H1 (cell line): Measurements from ENCODE around the gene MAP3K10. TPM values are rescaled to one million over a fixed set of nuclear protein-coding genes. Genes with fewer than 3 reads are reported as not detected.

Experiments
- CTCF ChIA-PET: fragments of 300-600 bp; sonication (Branson Sonifier 250); formaldehyde crosslinking; loops from one replicate; lab custom pipeline; 2021; ENCODE audit not compliant: partially characterized antibody; lab: Charles Lee
- POLR2A ChIA-PET: fragments of 300-600 bp; sonication (Branson Sonifier 250); formaldehyde crosslinking; loops from one replicate; lab custom pipeline; 2021; ENCODE audit warnings: inconsistent platforms; ENCODE audit not compliant: partially characterized antibody; lab: Charles Lee
- DNase-seq, 2 experiments: peaks; one replicate each; pipeline versions ENCODE4 v3.0.0 to v3.0.0-alpha.2; 2010 to 2022; ENCODE audit warnings: low spot score in 2 of 2, low read depth in 1 of 2, mixed read lengths in 1 of 2
- FAIRE-seq: peaks from 2 replicates; lab custom pipeline; 2011; peaks lifted over from hg19 to GRCh38; lab: Jason Lieb, UNC
- H2AFZ ChIP-seq: 2 replicates; pipeline ENCODE4 v1.8.1; 2012; ENCODE audit warnings: low read length, inconsistent platforms
- H2AK5ac ChIP-seq: 2 replicates; pipeline ENCODE4 v1.6.1; 2013; ENCODE audit warnings: low read depth, low read length
- H2BK120ac ChIP-seq: replicated peaks from 2 replicates; pipeline ENCODE3; 2013; ENCODE audit warnings: low read depth, low read length, inconsistent platforms
- H2BK12ac ChIP-seq: 2 replicates; pipeline ENCODE4 v1.6.1; 2013; ENCODE audit warnings: low read depth, low read length
- H2BK15ac ChIP-seq: 2 replicates; pipeline ENCODE4 v1.6.1; 2013; ENCODE audit warnings: low read length
- H2BK20ac ChIP-seq: 2 replicates; pipeline ENCODE4 v1.6.1; 2013; ENCODE audit warnings: low read length
- H2BK5ac ChIP-seq: 2 replicates; pipeline ENCODE4 v1.6.1; 2013; ENCODE audit warnings: low read depth, low read length
- H3K14ac ChIP-seq: 2 replicates; pipeline ENCODE4 v1.6.1; 2013; ENCODE audit warnings: inconsistent platforms; ENCODE audit not compliant: insufficient read length
- H3K18ac ChIP-seq: 2 replicates; pipeline ENCODE4 v1.6.1; 2013; ENCODE audit warnings: low read length; ENCODE audit errors: extremely low read depth
- H3K23ac ChIP-seq: 2 replicates; pipeline ENCODE4 v1.6.1; 2013; ENCODE audit warnings: inconsistent platforms; ENCODE audit not compliant: insufficient read length
- H3K23me2 ChIP-seq: 2 replicates; pipeline ENCODE4 v1.6.1; 2013; ENCODE audit warnings: low read depth, low read length
- H3K27ac ChIP-seq: 2 replicates; pipeline ENCODE4 v1.6.1; 2011; ENCODE audit warnings: low read depth, low read length, inconsistent platforms
- H3K27me3 ChIP-seq, 4 experiments: replicated peaks in 1 of 4; 1 replicate in 1 of 4; 2 replicates in 3 of 4; pipeline versions ENCODE4 v1.6.1 to v1.8.1; 2011 to 2013; ENCODE audit warnings: low read length in 3 of 4, mild to moderate bottlenecking in 3 of 4, inconsistent platforms in 2 of 4, mixed read lengths in 2 of 4, moderate library complexity in 1 of 4; ENCODE audit not compliant: control insufficient read depth in 3 of 4, insufficient read depth in 3 of 4; ENCODE audit errors: extremely low read depth in 1 of 4
- H3K36me3 ChIP-seq, 4 experiments: 2 replicates each; pipeline versions ENCODE4 v1.6.1 to v1.8.1; 2011 to 2013; ENCODE audit warnings: mild to moderate bottlenecking in 4 of 4, low read length in 3 of 4, moderate library complexity in 2 of 4, control low read depth in 1 of 4, inconsistent platforms in 1 of 4; ENCODE audit not compliant: insufficient read depth in 4 of 4, control insufficient read depth in 2 of 4
- H3K4ac ChIP-seq: replicated peaks from 2 replicates; pipeline ENCODE3; 2013; ENCODE audit warnings: low read length, low read depth, mixed read lengths, inconsistent platforms; ENCODE audit not compliant: insufficient read length
- H3K4me1 ChIP-seq, 4 experiments: replicated peaks in 1 of 4; 1 replicate in 1 of 4; 2 replicates in 3 of 4; pipeline versions ENCODE4 v1.6.1 to v1.8.1; 2011 to 2013; ENCODE audit warnings: low read length in 3 of 4, inconsistent platforms in 2 of 4, mixed read lengths in 1 of 4; ENCODE audit not compliant: insufficient read depth in 4 of 4, control insufficient read depth in 3 of 4
- H3K4me2 ChIP-seq, 2 experiments: 2 replicates each; pipeline versions ENCODE4 v1.6.1 to v1.8.1; 2011 to 2013; ENCODE audit warnings: low read depth in 2 of 2, low read length in 2 of 2, control low read depth in 1 of 2, inconsistent platforms in 1 of 2, mild to moderate bottlenecking in 1 of 2; ENCODE audit not compliant: insufficient read depth in 1 of 2
- H3K4me3 ChIP-seq, 4 experiments: fragments of 200-600, 300-600 bp in 1 of 4; sonication (generic), shearing (Covaris generic), sonication (Bioruptor Twin) in 1 of 4; 2 replicates each; pipeline versions ENCODE4 v1.5.1 to v1.8.1; 2011 to 2016; ENCODE audit warnings: low read length in 4 of 4, low read depth in 3 of 4, control low read depth in 2 of 4, inconsistent platforms in 2 of 4, mild to moderate bottlenecking in 2 of 4, mixed read lengths in 1 of 4, moderate library complexity in 1 of 4; ENCODE audit not compliant: insufficient read depth in 2 of 4; ENCODE audit errors: extremely low read depth in 1 of 4
- H3K56ac ChIP-seq: replicated peaks from 2 replicates; pipeline ENCODE3; 2013; ENCODE audit warnings: low read depth, mild to moderate bottlenecking, mixed read lengths, low read length, inconsistent platforms; ENCODE audit not compliant: insufficient read length
- H3K79me1 ChIP-seq: 2 replicates; pipeline ENCODE4 v1.6.1; 2013; ENCODE audit warnings: low read depth, low read length, control low read depth
- H3K79me2 ChIP-seq, 2 experiments: 2 replicates each; pipeline versions ENCODE4 v1.6.1 to v1.8.1; 2012 to 2013; ENCODE audit warnings: low read length in 2 of 2, mild to moderate bottlenecking in 2 of 2, inconsistent platforms in 1 of 2; ENCODE audit not compliant: insufficient read depth in 2 of 2, control insufficient read depth in 1 of 2
- H3K9ac ChIP-seq, 4 experiments: replicated peaks in 1 of 4; 1 replicate in 1 of 4; 2 replicates in 3 of 4; pipeline versions ENCODE4 v1.6.1 to v1.8.1; 2011 to 2013; ENCODE audit warnings: low read depth in 3 of 4, low read length in 3 of 4, control low read depth in 2 of 4, mild to moderate bottlenecking in 2 of 4, moderate library complexity in 2 of 4, inconsistent platforms in 1 of 4; ENCODE audit errors: extremely low read depth in 1 of 4
- H3K9me3 ChIP-seq, 2 experiments: 2 replicates each; pipeline versions ENCODE4 v1.6.1 to v1.8.1; 2012 to 2013; ENCODE audit warnings: mild to moderate bottlenecking in 2 of 2, moderate library complexity in 2 of 2, control low read depth in 1 of 2, inconsistent platforms in 1 of 2, low read depth in 1 of 2, low read length in 1 of 2, mixed read lengths in 1 of 2; ENCODE audit not compliant: insufficient read depth in 2 of 2
- H4K20me1 ChIP-seq, 2 experiments: replicated peaks in 1 of 2; 2 replicates each; pipeline versions ENCODE3 to v1.8.1; 2011 to 2013; ENCODE audit warnings: inconsistent platforms in 2 of 2, low read length in 2 of 2, mild to moderate bottlenecking in 1 of 2; ENCODE audit not compliant: insufficient read depth in 2 of 2, control insufficient read depth in 1 of 2
- H4K5ac ChIP-seq: 2 replicates; pipeline ENCODE4 v1.6.1; 2013; ENCODE audit warnings: low read length, low read depth, mixed read lengths, inconsistent platforms; ENCODE audit not compliant: insufficient read length
- H4K8ac ChIP-seq: 2 replicates; pipeline ENCODE4 v1.8.0; 2013; ENCODE audit warnings: mild to moderate bottlenecking, moderate library complexity, low read length, inconsistent platforms; ENCODE audit not compliant: insufficient read depth; ENCODE audit errors: extremely low read depth
- H4K91ac ChIP-seq: replicated peaks from 2 replicates; pipeline ENCODE3; 2013; ENCODE audit warnings: low read length, mixed read lengths, inconsistent platforms; ENCODE audit not compliant: insufficient read length
- RFX5 ChIP-seq: IDR thresholded peaks from 2 replicates; pipeline ENCODE4 v1.6.1; 2011; ENCODE audit warnings: low read depth, low read length, improper control_type of control experiment, borderline replicate concordance
- WGBS, 2 experiments: shearing (Covaris generic) in 1 of 2; methylation state at CpG; one replicate each; pipeline versions ENCODE4 v1.1.6 to v1.1.7; 2013 to 2015; ENCODE audit warnings: low lambda C conversion rate in 2 of 2, mixed read lengths in 2 of 2, inconsistent platforms in 1 of 2, low coverage in 1 of 2, missing lambda C conversion rate in 1 of 2; ENCODE audit not compliant: insufficient replicate concordance in 2 of 2, insufficient coverage in 1 of 2, insufficient read length in 1 of 2; ENCODE audit errors: extremely low coverage in 1 of 2, missing lambda C conversion rate in 1 of 2; 5-methylcytosine and 5-hydroxymethylcytosine counted together
- polyA plus RNA-seq, 7 experiments: library from polyadenylated mRNA; depleted of rRNA in 3 of 7; stranded (reverse) in 5 of 7; unstranded in 2 of 7; fragments of >200 nt in 5 of 7; fragments of 200-250 nt in 2 of 7; gene quantifications; 1 replicate in 5 of 7; 2 replicates in 1 of 7; 4 replicates in 1 of 7; pipeline versions ENCODE4 v1.2.1 to v1.2.3, GENCODE V29; 2011 to 2013; ENCODE audit warnings: missing spikeins in 2 of 7, mixed read lengths in 2 of 7
- total RNA-seq: library from RNA; stranded (reverse); fragmentation: NEBNext Ultra II Directional; extraction: Animal tissue kit (Norgen Biotek cat#: 25700); gene quantifications from 2 replicates; pipeline ENCODE4 v1.2.1, GENCODE V29; 2021

MAP3K10 gene
- total and polyA plus RNA-seq, 2 of the 8 experiments (the other 6 are each of a cell fraction or from before 2014, with no cell fraction given): 4.9 to 15.9 TPM

DNA sequence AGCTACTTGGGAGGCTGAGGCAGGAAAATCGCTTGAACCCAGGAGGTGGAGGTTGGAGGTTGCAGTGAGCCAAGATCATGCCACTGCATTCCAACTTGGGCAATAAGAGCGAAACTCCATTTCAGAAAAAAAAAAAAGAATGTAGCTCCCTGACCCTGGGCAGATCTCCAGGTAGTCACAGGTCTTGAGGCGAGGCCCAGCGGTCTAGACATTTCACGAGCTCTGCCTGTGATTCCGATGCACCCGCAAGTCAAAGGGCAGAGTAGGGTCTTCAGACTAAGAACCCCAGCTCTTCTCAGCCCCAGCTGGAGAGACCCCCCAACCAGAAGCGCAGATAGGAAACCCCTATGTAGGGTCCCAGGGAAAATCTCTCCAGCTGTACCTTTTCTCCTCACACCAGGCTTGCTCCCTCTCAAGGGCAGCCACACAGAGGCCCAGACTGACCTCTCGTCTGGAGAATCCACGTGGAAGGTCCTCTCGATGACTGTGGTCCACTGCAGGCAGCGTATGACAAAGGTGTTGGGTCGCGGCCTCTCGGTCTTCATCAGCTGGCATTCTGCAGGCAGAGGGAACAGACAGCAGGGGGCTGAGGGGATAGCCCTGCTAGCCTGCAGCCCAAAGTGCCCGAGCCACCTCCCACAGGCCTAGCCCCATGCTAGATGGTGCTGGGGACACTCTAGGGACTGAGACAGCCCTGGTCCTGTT lies 63.6 kb downstream of the MAP3K10 start:
- Histone ChIP-seq H3K56ac (no peak overlapping the region), H2BK20ac (no peak overlapping the region)
- CTCF ChIA-PET: interaction anchor here (0.7 to 2.5 kb wide), 3 partner anchors 9 to 18 kb away, joined by 3 to 9 read pairs (median 8); no protein-coding TSS in a partner anchor

More for the DNA sequence above, 63.6 kb downstream of the MAP3K10 start:
- no peak overlapping the region for H3K4me2 ChIP-seq
- no peak overlapping the region for H4K91ac ChIP-seq
- H3K23me2 ChIP-seq: no peaks in the 10 kb centered on the region; the same call in 1 of the 2 replicates
- no peak overlapping the region for H3K4me3 ChIP-seq
- peaks cover 0 to 11% of the 10 kb centered on the region in 2 experiments for H4K20me1 ChIP-seq
- H3K18ac ChIP-seq: no peak overlapping the region
- 90% methylated on average over 15 of the region's 16 CpGs; no CpG with 5 or more reads in 1 of the 2 experiments for WGBS, 2 experiments
- FAIRE-seq (no peak), DNase-seq (no peak)
- no peaks in the 10 kb centered on the region; the same call in 1 of the 2 replicates for H3K79me1 ChIP-seq
- TF ChIP-seq RFX5: no peak
- H2BK15ac ChIP-seq: no peak overlapping the region
- H3K9ac ChIP-seq: no peak overlapping the region
- no peak overlapping the region; the same call in 1 of the 2 replicates for H4K8ac ChIP-seq
- H2AK5ac ChIP-seq: no peak overlapping the region
- no peaks in the 10 kb centered on the region for H3K9me3 ChIP-seq
- H2BK120ac ChIP-seq: no peak overlapping the region
- H4K5ac ChIP-seq: no peak overlapping the region
- no peak overlapping the region for H2AFZ ChIP-seq
- no peak overlapping the region for H3K23ac ChIP-seq
- peaks cover 7 to 27% (median 13%) of the 10 kb centered on the region in 4 experiments; a peak in 5 of 8 replicates for H3K36me3 ChIP-seq
- no peak overlapping the region for H3K27ac ChIP-seq
- no peak overlapping the region for H2BK5ac ChIP-seq
- no peak overlapping the region for H3K14ac ChIP-seq
- POLR2A ChIA-PET: interaction anchor here (1.2 to 1.9 kb wide), 2 partner anchors 9 to 32 kb away, joined by 4 to 7 read pairs; no protein-coding TSS in a partner anchor
- peaks cover 0 to 9% of the 10 kb centered on the region in 2 experiments; a peak in 1 of 4 replicates for H3K79me2 ChIP-seq
- H3K27me3 ChIP-seq: no peaks in the 10 kb centered on the region
- peaks cover 0 to 6% (median 4%) of the 10 kb centered on the region in 4 experiments; a peak in 6 of 7 replicates for H3K4me1 ChIP-seq
- no peak overlapping the region for H2BK12ac ChIP-seq
- no peak overlapping the region for H3K4ac ChIP-seq
